Measurements from ENCODE around the gene SHISA8.

SHISA8 gene

GRCh38 chr22:41915035-41915785, at the start of gene SHISA8:
SHISA8 (minus strand) TSS chr22:41915074; CDS start chr22:41914667, 407 bp downstream.
- Histone ChIP-seq H3K9me3 (ENCODE audit: severe bottlenecking) (no peaks in the 10 kb centered on the region), H3K4me1 (ENCODE audit: insufficient read depth, poor library complexity, severe bottlenecking) (peaks cover 6% of the 10 kb centered on the region), H3K27ac (ENCODE audit: poor library complexity, severe bottlenecking) (no peak within 1 kb of the TSS), H3K27me3 (ENCODE audit: insufficient read depth, poor library complexity, severe bottlenecking) (peaks cover 55% of the 10 kb centered on the region), H3K4me3 (ENCODE audit: severe bottlenecking) (peak within 1 kb of the TSS; percentile 29), H3K36me3 (ENCODE audit: low read depth) (no peaks in the 10 kb centered on the region)
- peak; percentile 49 for ATAC-seq (ENCODE audit: low read depth)
- TF ChIP-seq, protein P1, sequence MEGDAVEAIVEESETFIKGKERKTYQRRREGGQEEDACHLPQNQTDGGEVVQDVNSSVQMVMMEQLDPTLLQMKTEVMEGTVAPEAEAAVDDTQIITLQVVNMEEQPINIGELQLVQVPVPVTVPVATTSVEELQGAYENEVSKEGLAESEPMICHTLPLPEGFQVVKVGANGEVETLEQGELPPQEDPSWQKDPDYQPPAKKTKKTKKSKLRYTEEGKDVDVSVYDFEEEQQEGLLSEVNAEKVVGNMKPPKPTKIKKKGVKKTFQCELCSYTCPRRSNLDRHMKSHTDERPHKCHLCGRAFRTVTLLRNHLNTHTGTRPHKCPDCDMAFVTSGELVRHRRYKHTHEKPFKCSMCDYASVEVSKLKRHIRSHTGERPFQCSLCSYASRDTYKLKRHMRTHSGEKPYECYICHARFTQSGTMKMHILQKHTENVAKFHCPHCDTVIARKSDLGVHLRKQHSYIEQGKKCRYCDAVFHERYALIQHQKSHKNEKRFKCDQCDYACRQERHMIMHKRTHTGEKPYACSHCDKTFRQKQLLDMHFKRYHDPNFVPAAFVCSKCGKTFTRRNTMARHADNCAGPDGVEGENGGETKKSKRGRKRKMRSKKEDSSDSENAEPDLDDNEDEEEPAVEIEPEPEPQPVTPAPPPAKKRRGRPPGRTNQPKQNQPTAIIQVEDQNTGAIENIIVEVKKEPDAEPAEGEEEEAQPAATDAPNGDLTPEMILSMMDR (IDR thresholded peaks at IDR 0.05; ENCODE audit: poor library complexity, severe bottlenecking): no peak
- no peak for DNase-seq (ENCODE audit: low spot score)

- Histone ChIP-seq H3K4me1 (ENCODE audit: insufficient read depth, poor library complexity, severe bottlenecking) (no peaks in the 10 kb centered on the region), H3K4me3 (ENCODE audit: severe bottlenecking) (no peak overlapping the region), H3K36me3 (ENCODE audit: low read depth) (no peaks in the 10 kb centered on the region), H3K9me3 (ENCODE audit: severe bottlenecking) (no peaks in the 10 kb centered on the region), H3K27me3 (ENCODE audit: insufficient read depth, poor library complexity, severe bottlenecking) (no peaks in the 10 kb centered on the region), H3K27ac (ENCODE audit: poor library complexity, severe bottlenecking) (no peak overlapping the region)
- DNase-seq (ENCODE audit: low spot score): no peak
- TF ChIP-seq, protein P1 (IDR thresholded peaks at IDR 0.05; ENCODE audit: poor library complexity, severe bottlenecking): no peak
- no peak for ATAC-seq (ENCODE audit: low read depth)
Measured at GRCh38 chr22:41964112-41964491, 49.2 kb upstream of the SHISA8 start.

DNA sequence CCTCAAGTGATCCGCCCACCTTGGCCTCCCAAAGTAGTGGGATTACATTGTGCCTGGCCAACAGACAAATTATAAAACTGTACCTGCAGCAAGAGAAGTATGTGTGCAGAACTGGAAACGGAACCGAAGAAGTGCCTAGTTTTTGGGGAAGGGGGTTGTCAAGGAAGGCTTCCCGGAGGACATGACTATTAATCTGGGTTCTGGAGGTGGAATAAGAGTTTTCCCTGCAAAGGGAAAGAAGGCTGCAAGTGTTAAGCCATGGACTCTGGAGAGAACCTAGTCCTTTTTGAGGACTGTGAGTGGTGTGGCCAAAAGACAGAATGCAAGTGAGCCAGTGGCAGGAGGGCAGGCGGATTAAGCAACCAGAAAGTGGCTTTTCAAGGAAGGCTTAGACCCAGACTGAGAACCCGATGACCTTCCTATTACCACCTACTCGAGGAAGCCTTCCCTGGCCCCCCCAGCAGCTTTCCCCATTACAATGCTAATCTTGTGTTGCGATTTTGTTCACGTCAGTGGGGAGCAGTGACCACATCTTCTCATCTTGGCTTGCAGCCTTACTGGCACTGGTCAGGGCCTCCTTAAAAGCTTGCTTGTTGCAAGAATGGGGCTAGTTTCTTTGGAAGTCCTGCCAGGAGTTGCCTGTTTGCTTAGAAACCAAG, 48.7 kb upstream of the SHISA8 start:
- H3K4me1 ChIP-seq (ENCODE audit: insufficient read depth, poor library complexity, severe bottlenecking): no peaks in the 10 kb centered on the region
- H3K36me3 ChIP-seq (ENCODE audit: low read depth): no peaks in the 10 kb centered on the region
- no peak overlapping the region for H3K4me3 ChIP-seq (ENCODE audit: severe bottlenecking)
- TF ChIP-seq, protein P1 (IDR thresholded peaks at IDR 0.05; ENCODE audit: poor library complexity, severe bottlenecking): no peak
- no peak for DNase-seq (ENCODE audit: low spot score)
- H3K9me3 ChIP-seq (ENCODE audit: severe bottlenecking): no peaks in the 10 kb centered on the region
- ATAC-seq (ENCODE audit: low read depth): no peak
- H3K27ac ChIP-seq (ENCODE audit: poor library complexity, severe bottlenecking): no peak overlapping the region
- H3K27me3 ChIP-seq (ENCODE audit: insufficient read depth, poor library complexity, severe bottlenecking): no peaks in the 10 kb centered on the region

- H3K27ac ChIP-seq (ENCODE audit: poor library complexity, severe bottlenecking): no peak overlapping the region
- TF ChIP-seq, protein P1 (IDR thresholded peaks at IDR 0.05; ENCODE audit: poor library complexity, severe bottlenecking): peak; percentile 48
- H3K4me3 ChIP-seq (ENCODE audit: severe bottlenecking): no peak overlapping the region
- H3K36me3 ChIP-seq (ENCODE audit: low read depth): no peaks in the 10 kb centered on the region
- no peaks in the 10 kb centered on the region for H3K9me3 ChIP-seq (ENCODE audit: severe bottlenecking)
- no peaks in the 10 kb centered on the region for H3K4me1 ChIP-seq (ENCODE audit: insufficient read depth, poor library complexity, severe bottlenecking)
- DNase-seq (ENCODE audit: low spot score) (no peak), ATAC-seq (ENCODE audit: low read depth) (no peak)
- H3K27me3 ChIP-seq (ENCODE audit: insufficient read depth, poor library complexity, severe bottlenecking): no peaks in the 10 kb centered on the region
Measured at GRCh38 chr22:41957941-41958556, 43.2 kb upstream of the SHISA8 start.
